ENCODE measurements around the gene MFAP4.

Gene MFAP4

GRCh38 chr17:19359856-19360255 is 27.1 kb downstream of the MFAP4 start:
- Histone ChIP-seq H3K36me3 (ENCODE audit: control insufficient read depth in 1 of 2, insufficient read depth in 2 of 2, low read depth in 1 of 2, low read length in 2 of 2) (peaks cover 22 to 33% of the 10 kb centered on the region in 2 experiments), H3K27me3 (ENCODE audit: control insufficient read depth in 1 of 2, insufficient read depth in 1 of 2, low read length in 2 of 2) (no peaks in the 10 kb centered on the region), H3K4me3 (ENCODE audit: insufficient read depth in 1 of 2, low read depth in 1 of 2, low read length in 2 of 2) (no peak overlapping the region), H3K18ac (ENCODE audit: low read depth in 1 of 2, low read length in 2 of 2) (no peak overlapping the region), H3K4me2 (ENCODE audit: low read length, poor library complexity, severe bottlenecking) (no peak overlapping the region), H4K91ac (ENCODE audit: low read length) (peak overlapping the region; percentile 37), H2BK12ac (ENCODE audit: low read length in 2 of 2) (no peak overlapping the region), H3K4ac (ENCODE audit: low read depth in 1 of 2, low read length in 2 of 2) (no peak overlapping the region), H3K9ac (ENCODE audit: low read length) (no peak overlapping the region), H3K23ac (ENCODE audit: low read length in 2 of 2) (no peak overlapping the region), H3K27ac (ENCODE audit: low read length, poor library complexity, severe bottlenecking) (no peak overlapping the region), H2AFZ (ENCODE audit: low read depth, low read length) (no peak overlapping the region), H3K14ac (ENCODE audit: low read length in 2 of 2) (no peak overlapping the region), H2AK5ac (ENCODE audit: low read length, severe bottlenecking) (no peak overlapping the region), H2BK15ac (ENCODE audit: low read depth, poor library complexity, severe bottlenecking) (no peak overlapping the region), H3K9me3 (ENCODE audit: control insufficient read depth, low read length) (no peaks in the 10 kb centered on the region), H4K8ac (ENCODE audit: low read length) (no peak overlapping the region), H3K79me1 (replicated peaks; ENCODE audit: low read length, poor library complexity, severe bottlenecking) (peaks cover 17% of the 10 kb centered on the region), H2BK5ac (ENCODE audit: low read depth, low read length, poor library complexity, severe bottlenecking) (no peak overlapping the region), H2BK120ac (ENCODE audit: low read depth, low read length) (no peak overlapping the region), H3K4me1 (ENCODE audit: control insufficient read depth, insufficient read depth, low read depth, low read length) (peaks cover 16% of the 10 kb centered on the region)
- WGBS = 96% methylated on average over 5 of the region's 5 CpGs
- DNase-seq = no peak

DNA sequence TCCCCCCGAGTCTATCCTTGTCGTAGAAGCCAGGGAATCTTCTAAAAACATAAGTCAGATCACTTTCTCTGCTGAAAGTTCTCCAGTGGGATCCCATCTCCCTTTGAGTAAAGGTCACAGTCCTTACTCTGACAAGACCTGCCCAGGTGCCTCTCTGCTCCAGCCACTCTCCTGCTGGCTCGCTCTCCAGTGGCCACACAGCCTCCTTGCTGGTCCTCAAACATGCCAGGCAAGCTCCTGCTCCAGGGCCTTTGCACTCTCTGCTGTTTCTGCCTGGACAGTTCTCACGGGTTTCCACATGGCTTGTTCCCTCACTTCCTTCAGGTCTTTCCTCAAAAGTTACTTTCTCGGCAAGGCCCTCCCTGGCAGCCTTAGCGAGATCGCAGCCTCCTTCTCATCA is 27.8 kb downstream of the MFAP4 start:
- Histone ChIP-seq H3K14ac (ENCODE audit: low read length in 2 of 2) (no peak overlapping the region), H3K4ac (ENCODE audit: low read depth in 1 of 2, low read length in 2 of 2) (no peak overlapping the region), H3K4me3 (ENCODE audit: insufficient read depth in 1 of 2, low read depth in 1 of 2, low read length in 2 of 2) (no peak overlapping the region), H4K91ac (ENCODE audit: low read length) (no peak overlapping the region), H3K4me1 (ENCODE audit: control insufficient read depth, insufficient read depth, low read depth, low read length) (peaks cover 13% of the 10 kb centered on the region), H2BK5ac (ENCODE audit: low read depth, low read length, poor library complexity, severe bottlenecking) (no peak overlapping the region), H3K9ac (ENCODE audit: low read length) (no peak overlapping the region), H2AK5ac (ENCODE audit: low read length, severe bottlenecking) (no peak overlapping the region), H3K27me3 (ENCODE audit: control insufficient read depth in 1 of 2, insufficient read depth in 1 of 2, low read length in 2 of 2) (no peaks in the 10 kb centered on the region), H4K8ac (ENCODE audit: low read length) (no peak overlapping the region), H2BK15ac (ENCODE audit: low read depth, poor library complexity, severe bottlenecking) (no peak overlapping the region), H3K79me1 (replicated peaks; ENCODE audit: low read length, poor library complexity, severe bottlenecking) (peaks cover 17% of the 10 kb centered on the region), H3K9me3 (ENCODE audit: control insufficient read depth, low read length) (no peaks in the 10 kb centered on the region), H3K18ac (ENCODE audit: low read depth in 1 of 2, low read length in 2 of 2) (no peak overlapping the region), H2BK120ac (ENCODE audit: low read depth, low read length) (no peak overlapping the region), H3K4me2 (ENCODE audit: low read length, poor library complexity, severe bottlenecking) (no peak overlapping the region), H3K36me3 (ENCODE audit: control insufficient read depth in 1 of 2, insufficient read depth in 2 of 2, low read depth in 1 of 2, low read length in 2 of 2) (peaks cover 22 to 33% of the 10 kb centered on the region in 2 experiments), H3K23ac (ENCODE audit: low read length in 2 of 2) (no peak overlapping the region), H2AFZ (ENCODE audit: low read depth, low read length) (no peak overlapping the region), H2BK12ac (ENCODE audit: low read length in 2 of 2) (no peak overlapping the region), H3K27ac (ENCODE audit: low read length, poor library complexity, severe bottlenecking) (no peak overlapping the region)
- 94% methylated on average over 7 of the region's 7 CpGs for WGBS
- no peak for DNase-seq

DNA sequence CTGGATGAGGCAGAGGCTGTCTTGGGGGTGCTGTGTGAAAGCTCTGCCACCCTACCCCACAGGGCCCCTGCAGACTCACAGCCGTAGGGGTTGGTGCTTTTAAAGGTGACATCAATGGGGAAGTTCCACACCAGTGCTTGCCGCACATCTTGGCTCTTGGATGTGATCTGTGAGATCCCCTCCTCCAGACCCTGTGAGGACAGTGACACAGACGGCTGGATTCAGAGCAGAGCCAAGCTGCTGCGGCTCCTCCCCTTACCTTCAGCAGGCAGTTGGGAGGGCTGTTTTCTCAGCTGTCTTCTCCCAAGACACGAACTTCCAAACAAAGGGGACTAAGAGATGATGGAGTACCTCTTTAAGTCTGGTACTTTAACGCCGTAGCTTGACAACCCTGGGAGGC is 29.2 kb downstream of the MFAP4 start:
- H2BK12ac ChIP-seq (ENCODE audit: low read length in 2 of 2) = no peak overlapping the region
- no peak overlapping the region for H4K91ac ChIP-seq (ENCODE audit: low read length)
- peaks cover 17% of the 10 kb centered on the region for H3K79me1 ChIP-seq (replicated peaks; ENCODE audit: low read length, poor library complexity, severe bottlenecking)
- DNase-seq = no peak
- H3K4ac ChIP-seq (ENCODE audit: low read depth in 1 of 2, low read length in 2 of 2) = no peak overlapping the region
- no peak overlapping the region for H3K4me2 ChIP-seq (ENCODE audit: low read length, poor library complexity, severe bottlenecking)
- no peak overlapping the region for H3K4me3 ChIP-seq (ENCODE audit: insufficient read depth in 1 of 2, low read depth in 1 of 2, low read length in 2 of 2)
- H4K8ac ChIP-seq (ENCODE audit: low read length) = no peak overlapping the region
- no peak overlapping the region for H3K9ac ChIP-seq (ENCODE audit: low read length)
- H2AFZ ChIP-seq (ENCODE audit: low read depth, low read length) = no peak overlapping the region
- no peak overlapping the region for H2BK120ac ChIP-seq (ENCODE audit: low read depth, low read length)
- no peak overlapping the region for H3K27ac ChIP-seq (ENCODE audit: low read length, poor library complexity, severe bottlenecking)
- no peak overlapping the region for H3K18ac ChIP-seq (ENCODE audit: low read depth in 1 of 2, low read length in 2 of 2)
- H2BK5ac ChIP-seq (ENCODE audit: low read depth, low read length, poor library complexity, severe bottlenecking) = no peak overlapping the region
- no peak overlapping the region for H3K23ac ChIP-seq (ENCODE audit: low read length in 2 of 2)
- H2AK5ac ChIP-seq (ENCODE audit: low read length, severe bottlenecking) = no peak overlapping the region
- peaks cover 22 to 33% of the 10 kb centered on the region in 2 experiments for H3K36me3 ChIP-seq (ENCODE audit: control insufficient read depth in 1 of 2, insufficient read depth in 2 of 2, low read depth in 1 of 2, low read length in 2 of 2)
- H2BK15ac ChIP-seq (ENCODE audit: low read depth, poor library complexity, severe bottlenecking) = no peak overlapping the region
- H3K4me1 ChIP-seq (ENCODE audit: control insufficient read depth, insufficient read depth, low read depth, low read length) = peaks cover 10% of the 10 kb centered on the region
- WGBS = 97% methylated on average over 7 of the region's 7 CpGs
- H3K9me3 ChIP-seq (ENCODE audit: control insufficient read depth, low read length) = no peaks in the 10 kb centered on the region
- no peak overlapping the region for H3K14ac ChIP-seq (ENCODE audit: low read length in 2 of 2)
- H3K27me3 ChIP-seq (ENCODE audit: control insufficient read depth in 1 of 2, insufficient read depth in 1 of 2, low read length in 2 of 2) = no peaks in the 10 kb centered on the region

DNA sequence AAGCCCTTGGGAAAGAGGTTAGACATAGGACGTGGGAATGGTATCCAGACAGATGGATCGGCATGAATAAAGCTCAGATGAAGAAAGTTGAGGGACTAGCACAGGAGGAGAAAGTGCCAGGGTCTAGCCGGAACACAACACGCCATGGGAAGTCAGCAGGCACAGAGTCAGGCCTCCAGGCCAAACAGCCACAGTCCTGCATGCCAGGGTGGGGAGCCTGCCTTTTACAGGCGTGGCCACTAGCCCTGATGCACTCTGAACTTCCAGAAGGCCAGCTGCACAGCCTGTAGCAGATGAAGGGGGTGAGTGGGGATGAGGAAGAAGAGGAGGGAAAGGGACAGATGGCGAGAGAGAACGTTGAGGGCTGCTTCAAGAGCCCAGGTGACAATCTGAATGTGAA is 29.6 kb downstream of the MFAP4 start:
- H3K4me2 ChIP-seq (ENCODE audit: low read length, poor library complexity, severe bottlenecking) = no peak overlapping the region
- DNase-seq = no peak
- peaks cover 10% of the 10 kb centered on the region for H3K4me1 ChIP-seq (ENCODE audit: control insufficient read depth, insufficient read depth, low read depth, low read length)
- H4K8ac ChIP-seq (ENCODE audit: low read length) = no peak overlapping the region
- H3K4ac ChIP-seq (ENCODE audit: low read depth in 1 of 2, low read length in 2 of 2) = no peak overlapping the region
- H3K4me3 ChIP-seq (ENCODE audit: insufficient read depth in 1 of 2, low read depth in 1 of 2, low read length in 2 of 2) = no peak overlapping the region
- no peak overlapping the region for H2BK5ac ChIP-seq (ENCODE audit: low read depth, low read length, poor library complexity, severe bottlenecking)
- H3K18ac ChIP-seq (ENCODE audit: low read depth in 1 of 2, low read length in 2 of 2) = no peak overlapping the region
- H3K9me3 ChIP-seq (ENCODE audit: control insufficient read depth, low read length) = no peaks in the 10 kb centered on the region
- H3K23ac ChIP-seq (ENCODE audit: low read length in 2 of 2) = no peak overlapping the region
- H3K14ac ChIP-seq (ENCODE audit: low read length in 2 of 2) = no peak overlapping the region
- no peak overlapping the region for H2AK5ac ChIP-seq (ENCODE audit: low read length, severe bottlenecking)
- peaks cover 22 to 33% of the 10 kb centered on the region in 2 experiments for H3K36me3 ChIP-seq (ENCODE audit: control insufficient read depth in 1 of 2, insufficient read depth in 2 of 2, low read depth in 1 of 2, low read length in 2 of 2)
- no peak overlapping the region for H2AFZ ChIP-seq (ENCODE audit: low read depth, low read length)
- H2BK12ac ChIP-seq (ENCODE audit: low read length in 2 of 2) = no peak overlapping the region
- H4K91ac ChIP-seq (ENCODE audit: low read length) = no peak overlapping the region
- H3K27ac ChIP-seq (ENCODE audit: low read length, poor library complexity, severe bottlenecking) = no peak overlapping the region
- 96% methylated on average over 7 of the region's 7 CpGs for WGBS
- no peaks in the 10 kb centered on the region for H3K27me3 ChIP-seq (ENCODE audit: control insufficient read depth in 1 of 2, insufficient read depth in 1 of 2, low read length in 2 of 2)
- H2BK15ac ChIP-seq (ENCODE audit: low read depth, poor library complexity, severe bottlenecking) = no peak overlapping the region
- H3K79me1 ChIP-seq (replicated peaks; ENCODE audit: low read length, poor library complexity, severe bottlenecking) = peaks cover 17% of the 10 kb centered on the region
- no peak overlapping the region for H2BK120ac ChIP-seq (ENCODE audit: low read depth, low read length)
- no peak overlapping the region for H3K9ac ChIP-seq (ENCODE audit: low read length)

All from mesenchymal stem cell (in vitro differentiated cells and primary cell).